ENCODE data around the gene RSPO3.

GRCh38 chr6:127160484-127160883, 42.0 kb downstream of the RSPO3 start:
- TF ChIP-seq ZNF670 (tag by site-specific recombination; IDR thresholded peaks at IDR 0.05; ENCODE audit: low read depth) (no peak), ZNF548 (tag by site-specific recombination; IDR thresholded peaks at IDR 0.05) (no peak), ZNF639 (tag by site-specific recombination; IDR thresholded peaks at IDR 0.05) (no peak), SETDB1 (IDR thresholded peaks at IDR 0.05; ENCODE audit: insufficient read length, low read length) (no peak), ZNF777 (tag by site-specific recombination; IDR thresholded peaks at IDR 0.05; ENCODE audit: borderline replicate concordance) (no peak), CTCF (tag by site-specific recombination; IDR thresholded peaks at IDR 0.05) (no peak), MZF1 (tag by site-specific recombination; IDR thresholded peaks at IDR 0.05; ENCODE audit: borderline replicate concordance) (no peak), ZNF426 (tag by site-specific recombination; IDR thresholded peaks at IDR 0.05) (no peak), ZNF692 (tag by site-specific recombination; IDR thresholded peaks at IDR 0.05) (no peak)

Measured in HEK293 (cell line).